ENCODE data around the gene STARD5. TPM values are rescaled to one million over a fixed set of nuclear protein-coding genes. Genes with fewer than 3 reads are reported as not detected.

The STARD5 gene
- total and polyA plus RNA-seq, 2 experiments from 2014 or later: 7.2 to 12.1 TPM

DNA sequence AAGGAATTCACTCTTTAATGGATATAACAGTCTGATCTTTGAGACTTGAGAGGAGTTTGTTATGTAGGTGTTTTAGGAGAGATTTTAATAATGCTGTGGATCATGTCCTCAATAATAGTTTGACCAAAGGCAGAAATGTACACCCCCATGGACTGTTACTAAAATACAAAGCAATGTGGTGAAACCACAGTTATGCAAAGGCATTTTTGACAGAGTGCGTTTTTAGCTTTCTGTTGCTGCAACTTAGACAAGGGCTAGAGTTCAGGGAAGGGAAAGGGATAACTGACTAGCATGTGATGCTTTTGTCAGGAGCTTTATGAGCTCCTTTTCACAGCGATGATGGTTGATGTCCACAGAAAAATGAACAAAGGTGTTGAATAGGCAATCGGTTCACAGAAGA is 3.6 kb upstream of the STARD5 start:
- DNase-seq: peak; percentile 89
- Histone ChIP-seq H3K4me3 (peak overlapping the region; percentile 35), H3K9me2 (ENCODE audit: insufficient read depth) (no peaks in the 10 kb centered on the region), H3K27me3 (replicated peaks; ENCODE audit: insufficient read depth) (no peaks in the 10 kb centered on the region), H3K36me3 (ENCODE audit: low read depth) (no peaks in the 10 kb centered on the region), H4K20me1 (ENCODE audit: insufficient read depth) (no peaks in the 10 kb centered on the region), H3K9me3 (ENCODE audit: low read depth) (no peaks in the 10 kb centered on the region), H3K4me2 (ENCODE audit: unreplicated experiment) (peak overlapping the region; percentile 51), H3F3A (ENCODE audit: insufficient read depth) (peaks cover 37% of the 10 kb centered on the region), H3K27ac (peak overlapping the region; percentile 68), H3K79me2 (ENCODE audit: insufficient read depth) (peaks cover 13% of the 10 kb centered on the region), H2AFZ (no peak overlapping the region), H3K9ac (peak overlapping the region; percentile 15; the same call in 1 of the 2 replicates), H3K4me1 (ENCODE audit: insufficient read depth) (peaks cover 46% of the 10 kb centered on the region)
- in situ Hi-C loops (cut with MboI): no loop called here
- TF ChIP-seq EZH2 (IDR thresholded peaks at IDR 0.05; ENCODE audit: insufficient read depth, poor library complexity, severe bottlenecking): no peak
- no peak for TF ChIP-seq EZH2phosphoT487 (IDR thresholded peaks at IDR 0.05; ENCODE audit: insufficient read depth, low read depth)
- WGBS, 2 experiments (ENCODE audit: low coverage in 1 of 2, low lambda C conversion rate in 2 of 2, missing lambda C conversion rate in 2 of 2): 18 to 30% methylated on average over 3 of the region's 3 CpGs

DNA sequence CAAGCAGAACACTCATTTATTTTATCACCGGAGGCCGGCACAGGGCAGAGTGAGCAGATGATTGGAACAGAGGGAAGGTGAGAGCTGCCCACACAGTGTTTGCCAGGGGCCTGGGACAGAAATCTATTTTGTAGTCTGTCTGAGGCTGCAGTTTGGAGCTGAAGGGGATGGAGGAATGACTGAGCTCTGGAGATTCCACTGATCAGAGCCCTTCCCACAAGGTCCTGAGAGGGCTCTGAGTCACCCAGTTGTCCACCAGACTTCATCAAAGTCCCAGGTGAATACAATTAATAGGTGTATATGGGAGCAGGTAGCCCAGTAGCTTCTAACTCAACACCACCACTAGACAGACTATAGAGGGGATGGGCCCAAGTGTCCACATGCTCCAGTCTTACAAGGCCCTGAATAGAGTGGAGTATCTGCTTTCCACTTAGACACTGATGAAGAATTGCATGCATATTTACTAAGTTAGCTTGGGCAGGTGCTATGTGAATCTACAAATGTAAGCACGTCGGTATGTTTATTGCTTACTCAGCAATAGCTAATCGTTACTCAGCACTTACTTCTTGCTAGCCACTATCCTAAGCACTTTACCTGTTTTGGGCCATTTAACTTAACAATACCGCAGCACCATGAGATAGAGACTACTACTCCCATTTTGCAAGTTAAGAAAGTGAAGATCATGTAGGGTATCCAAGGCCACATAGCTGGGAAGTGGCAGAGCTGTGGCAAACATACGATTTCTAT is 2.7 kb upstream of the STARD5 start:
- no peak for TF ChIP-seq EZH2 (IDR thresholded peaks at IDR 0.05; ENCODE audit: insufficient read depth, poor library complexity, severe bottlenecking)
- no peak for TF ChIP-seq EZH2phosphoT487 (IDR thresholded peaks at IDR 0.05; ENCODE audit: insufficient read depth, low read depth)
- Histone ChIP-seq H3K27me3 (replicated peaks; ENCODE audit: insufficient read depth) (no peaks in the 10 kb centered on the region), H3K9me3 (ENCODE audit: low read depth) (no peaks in the 10 kb centered on the region), H3K79me2 (ENCODE audit: insufficient read depth) (peaks cover 20% of the 10 kb centered on the region), H3K4me1 (ENCODE audit: insufficient read depth) (peaks cover 50% of the 10 kb centered on the region), H3K9me2 (ENCODE audit: insufficient read depth) (no peaks in the 10 kb centered on the region), H3K9ac (peak overlapping the region; percentile 12; the same call in 1 of the 2 replicates), H3K27ac (peak overlapping the region; percentile 68), H3K4me3 (peak overlapping the region; percentile 35; the same call in 1 of the 2 replicates), H3K36me3 (ENCODE audit: low read depth) (no peaks in the 10 kb centered on the region; the same call in 1 of the 2 replicates), H3K4me2 (ENCODE audit: unreplicated experiment) (peak overlapping the region; percentile 51), H2AFZ (no peak overlapping the region), H3F3A (ENCODE audit: insufficient read depth) (peaks cover 37% of the 10 kb centered on the region), H4K20me1 (ENCODE audit: insufficient read depth) (no peaks in the 10 kb centered on the region)
- in situ Hi-C loops (cut with MboI): no loop called here
- DNase-seq: peak; percentile 57
- 84 to 87% methylated on average over 7 of the region's 7 CpGs for WGBS, 2 experiments (ENCODE audit: low coverage in 1 of 2, low lambda C conversion rate in 2 of 2, missing lambda C conversion rate in 2 of 2)

DNA sequence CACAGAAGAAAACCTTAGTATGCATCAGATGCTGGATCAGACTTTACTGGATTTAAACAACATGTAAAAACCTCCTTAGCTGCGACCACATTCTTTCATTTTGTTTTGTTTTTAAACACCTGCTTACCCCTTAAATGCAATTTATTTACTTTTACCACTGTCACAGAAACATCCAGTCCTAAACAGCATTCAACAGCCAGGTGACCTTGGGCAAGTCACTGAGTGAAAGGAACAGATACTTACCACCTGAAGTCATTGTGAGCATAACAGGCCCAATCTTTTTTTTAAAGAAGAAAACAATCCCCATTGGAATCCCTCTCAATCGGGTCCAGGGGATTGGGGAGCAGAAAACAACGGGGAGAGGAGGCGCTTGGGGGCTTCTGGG is 390 bp downstream of the STARD5 start:
- Histone ChIP-seq H3F3A (ENCODE audit: insufficient read depth) (peaks cover 37% of the 10 kb centered on the region), H3K4me2 (ENCODE audit: unreplicated experiment) (peak overlapping the region; percentile 90), H3K4me1 (ENCODE audit: insufficient read depth) (peaks cover 44% of the 10 kb centered on the region), H2AFZ (peak overlapping the region; percentile 86), H3K9me2 (ENCODE audit: insufficient read depth) (no peaks in the 10 kb centered on the region), H3K27me3 (replicated peaks; ENCODE audit: insufficient read depth) (no peaks in the 10 kb centered on the region), H3K36me3 (ENCODE audit: low read depth) (peaks cover 16% of the 10 kb centered on the region; the same call in 1 of the 2 replicates), H3K9ac (peak overlapping the region; percentile 89), H3K27ac (peak overlapping the region; percentile 19; the same call in 1 of the 2 replicates), H3K4me3 (peak overlapping the region; percentile 88), H3K9me3 (ENCODE audit: low read depth) (no peaks in the 10 kb centered on the region), H3K79me2 (ENCODE audit: insufficient read depth) (peaks cover 20% of the 10 kb centered on the region), H4K20me1 (ENCODE audit: insufficient read depth) (no peaks in the 10 kb centered on the region)
- DNase-seq: peak; percentile 29
- no peak for TF ChIP-seq EZH2 (IDR thresholded peaks at IDR 0.05; ENCODE audit: insufficient read depth, poor library complexity, severe bottlenecking)
- no peak for TF ChIP-seq EZH2phosphoT487 (IDR thresholded peaks at IDR 0.05; ENCODE audit: insufficient read depth, low read depth)
- WGBS, 2 experiments (ENCODE audit: low coverage in 1 of 2, low lambda C conversion rate in 2 of 2, missing lambda C conversion rate in 2 of 2): 1 to 2% methylated on average over 3 to 4 of the region's 4 CpGs
- in situ Hi-C loops (cut with MboI): no loop called here

DNA sequence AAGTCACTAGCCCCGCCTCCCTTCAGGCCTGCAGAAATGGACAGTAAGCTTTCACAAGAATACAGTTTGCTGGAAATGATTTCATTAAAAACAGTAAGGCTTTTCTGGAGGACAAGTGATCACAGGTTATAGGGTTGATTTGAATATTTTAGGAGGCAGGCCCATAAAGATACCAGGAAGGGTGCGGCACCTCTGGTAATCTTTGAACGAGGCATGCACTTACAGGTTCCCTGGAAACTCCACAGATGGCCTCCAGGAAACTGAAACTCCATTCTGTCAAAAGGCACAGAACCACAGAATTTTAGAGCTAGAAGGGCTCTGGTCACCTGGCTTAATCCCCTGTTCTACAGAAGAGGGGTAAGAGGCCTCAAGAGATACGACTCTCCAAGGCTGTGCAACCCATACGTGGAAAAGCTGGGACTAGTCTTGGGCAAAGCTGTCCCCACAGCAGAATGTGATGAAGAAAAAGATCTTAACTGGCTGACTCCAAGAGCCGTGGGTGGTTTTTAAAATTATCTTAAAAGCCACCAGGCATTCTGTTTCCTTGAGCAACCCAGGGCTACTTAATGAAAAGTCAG is 1.2 kb downstream of the STARD5 start:
- Histone ChIP-seq H3K9me2 (ENCODE audit: insufficient read depth) (no peaks in the 10 kb centered on the region), H3K36me3 (ENCODE audit: low read depth) (peaks cover 22% of the 10 kb centered on the region; the same call in 1 of the 2 replicates), H3K9me3 (ENCODE audit: low read depth) (no peaks in the 10 kb centered on the region), H4K20me1 (ENCODE audit: insufficient read depth) (no peaks in the 10 kb centered on the region), H3K4me1 (ENCODE audit: insufficient read depth) (peaks cover 36% of the 10 kb centered on the region), H2AFZ (peak overlapping the region; percentile 86), H3K79me2 (ENCODE audit: insufficient read depth) (peaks cover 20% of the 10 kb centered on the region), H3K4me2 (ENCODE audit: unreplicated experiment) (peak overlapping the region; percentile 90), H3K9ac (peak overlapping the region; percentile 89), H3K4me3 (peak overlapping the region; percentile 88), H3K27ac (no peak overlapping the region), H3F3A (ENCODE audit: insufficient read depth) (peaks cover 30% of the 10 kb centered on the region), H3K27me3 (replicated peaks; ENCODE audit: insufficient read depth) (no peaks in the 10 kb centered on the region)
- TF ChIP-seq EZH2phosphoT487 (IDR thresholded peaks at IDR 0.05; ENCODE audit: insufficient read depth, low read depth): no peak
- no peak for TF ChIP-seq EZH2 (IDR thresholded peaks at IDR 0.05; ENCODE audit: insufficient read depth, poor library complexity, severe bottlenecking)
- peak; percentile 42 for DNase-seq
- WGBS, 2 experiments (ENCODE audit: low coverage in 1 of 2, low lambda C conversion rate in 2 of 2, missing lambda C conversion rate in 2 of 2): 48 to 52% methylated on average over 6 of the region's 6 CpGs
- in situ Hi-C loops (cut with MboI): no loop called here
